Astrocyte (in vitro differentiated cells and primary cell): ENCODE data around the gene ALPL. TPM values are rescaled to one million over a fixed set of nuclear protein-coding genes. Genes with fewer than 3 reads are reported as not detected.

Experiments used
- DNase-seq: peaks from one replicate; pipeline ENCODE4 v3.0.0-alpha.2; 2010; ENCODE audit warnings: low read depth
- FAIRE-seq: peaks from 2 replicates; lab custom pipeline; 2011; peaks lifted over from hg19 to GRCh38; lab: Jason Lieb, UNC
- H2AFZ ChIP-seq: 2 replicates; pipeline ENCODE4 v1.6.0; 2012; ENCODE audit warnings: low read depth, low read length, inconsistent platforms
- H3K27ac ChIP-seq: 2 replicates; pipeline ENCODE4 v1.5.1; 2011; ENCODE audit warnings: low read depth, low read length, inconsistent platforms
- H3K27me3 ChIP-seq: 2 replicates; pipeline ENCODE4 v1.6.0; 2011; ENCODE audit warnings: low read length, inconsistent platforms; ENCODE audit not compliant: insufficient read depth
- H3K36me3 ChIP-seq: 2 replicates; pipeline ENCODE4 v1.5.1; 2011; ENCODE audit warnings: low read length, inconsistent platforms; ENCODE audit not compliant: insufficient read depth
- H3K4me1 ChIP-seq: 2 replicates; pipeline ENCODE4 v1.5.1; 2011; ENCODE audit warnings: low read length, inconsistent platforms; ENCODE audit not compliant: insufficient read depth
- H3K4me2 ChIP-seq: 2 replicates; pipeline ENCODE4 v1.6.0; 2012; ENCODE audit warnings: low read length, inconsistent platforms
- H3K4me3 ChIP-seq: 2 replicates; pipeline ENCODE4 v1.5.1; 2011; ENCODE audit warnings: low read depth, mild to moderate bottlenecking, low read length, inconsistent platforms; ENCODE audit not compliant: insufficient read depth
- H3K79me2 ChIP-seq: 2 replicates; pipeline ENCODE4 v1.6.0; 2012; ENCODE audit warnings: mild to moderate bottlenecking, low read length, inconsistent platforms; ENCODE audit not compliant: insufficient read depth
- H3K9ac ChIP-seq: 2 replicates; pipeline ENCODE4 v1.6.0; 2012; ENCODE audit warnings: mild to moderate bottlenecking, low read length, inconsistent platforms
- H3K9me3 ChIP-seq: 2 replicates; pipeline ENCODE4 v1.5.1; 2012; ENCODE audit warnings: low read depth, mild to moderate bottlenecking, low read length, inconsistent platforms; ENCODE audit not compliant: insufficient read depth
- H4K20me1 ChIP-seq: 2 replicates; pipeline ENCODE4 v1.6.0; 2012; ENCODE audit warnings: low read length, inconsistent platforms; ENCODE audit not compliant: insufficient read depth
- H3K27ac Mint-ChIP-seq: one replicate; pipeline ENCODE4 v1.8.0; 2021; ENCODE audit warnings: mild to moderate bottlenecking, mixed read lengths; ENCODE audit not compliant: unreplicated experiment
- H3K27me3 Mint-ChIP-seq: one replicate; pipeline ENCODE4 v1.8.0; 2021; ENCODE audit warnings: low read depth, mixed read lengths; ENCODE audit not compliant: unreplicated experiment
- H3K36me3 Mint-ChIP-seq: one replicate; pipeline ENCODE4 v1.8.0; 2021; ENCODE audit warnings: low read depth, mixed read lengths; ENCODE audit not compliant: unreplicated experiment
- H3K4me1 Mint-ChIP-seq: one replicate; pipeline ENCODE4 v1.8.0; 2021; ENCODE audit warnings: low read depth, mixed read lengths; ENCODE audit not compliant: unreplicated experiment
- H3K4me3 Mint-ChIP-seq: one replicate; pipeline ENCODE4 v1.8.0; 2021; ENCODE audit warnings: mild to moderate bottlenecking, moderate library complexity, mixed read lengths; ENCODE audit not compliant: unreplicated experiment
- H3K9me3 Mint-ChIP-seq: one replicate; pipeline ENCODE4 v1.8.0; 2021; ENCODE audit warnings: mild to moderate bottlenecking, mixed read lengths; ENCODE audit not compliant: unreplicated experiment
- EZH2 ChIP-seq: IDR thresholded peaks from 2 replicates; pipeline ENCODE4 v1.6.1; 2012; ENCODE audit warnings: mild to moderate bottlenecking, low read length, inconsistent platforms; ENCODE audit not compliant: insufficient read depth
- total RNA-seq: library from RNA; stranded (reverse); gene quantifications from 2 replicates; pipeline ENCODE4 v1.2.1, GENCODE V29; 2021
- TF ChIP-seq, protein P1 (sequence below): IDR thresholded peaks from 2 replicates; pipeline ENCODE4 v1.5.1; 2011; ENCODE audit warnings: low read depth, mild to moderate bottlenecking, inconsistent platforms, low read length, moderate library complexity; ENCODE audit not compliant: insufficient read depth

ALPL gene
- total RNA-seq, 1 donor from 2014 or later, result 24.3 TPM

GRCh38 chr1:21613072-21613867 lies 104.0 kb downstream of the ALPL start:
- Histone ChIP-seq H3K36me3 (no peaks in the 10 kb centered on the region), H3K4me1 (no peaks in the 10 kb centered on the region), H3K9ac (no peak overlapping the region), H3K79me2 (no peaks in the 10 kb centered on the region), H2AFZ (no peak overlapping the region), H3K4me3 (no peak overlapping the region), H3K27ac (no peak overlapping the region), H4K20me1 (no peaks in the 10 kb centered on the region), H3K27me3 (peaks cover 8% of the 10 kb centered on the region), H3K4me2 (no peak overlapping the region), H3K9me3 (no peaks in the 10 kb centered on the region)
- Mint-ChIP-seq H3K27me3 (peaks cover 42% of the 10 kb centered on the region), H3K9me3 (no peaks in the 10 kb centered on the region), H3K4me1 (no peaks in the 10 kb centered on the region), H3K36me3 (no peaks in the 10 kb centered on the region), H3K4me3 (no peak overlapping the region), H3K27ac (no peak overlapping the region)
- DNase-seq (no peak), FAIRE-seq (no peak)
- TF ChIP-seq EZH2, result no peak
- TF ChIP-seq, protein P1, sequence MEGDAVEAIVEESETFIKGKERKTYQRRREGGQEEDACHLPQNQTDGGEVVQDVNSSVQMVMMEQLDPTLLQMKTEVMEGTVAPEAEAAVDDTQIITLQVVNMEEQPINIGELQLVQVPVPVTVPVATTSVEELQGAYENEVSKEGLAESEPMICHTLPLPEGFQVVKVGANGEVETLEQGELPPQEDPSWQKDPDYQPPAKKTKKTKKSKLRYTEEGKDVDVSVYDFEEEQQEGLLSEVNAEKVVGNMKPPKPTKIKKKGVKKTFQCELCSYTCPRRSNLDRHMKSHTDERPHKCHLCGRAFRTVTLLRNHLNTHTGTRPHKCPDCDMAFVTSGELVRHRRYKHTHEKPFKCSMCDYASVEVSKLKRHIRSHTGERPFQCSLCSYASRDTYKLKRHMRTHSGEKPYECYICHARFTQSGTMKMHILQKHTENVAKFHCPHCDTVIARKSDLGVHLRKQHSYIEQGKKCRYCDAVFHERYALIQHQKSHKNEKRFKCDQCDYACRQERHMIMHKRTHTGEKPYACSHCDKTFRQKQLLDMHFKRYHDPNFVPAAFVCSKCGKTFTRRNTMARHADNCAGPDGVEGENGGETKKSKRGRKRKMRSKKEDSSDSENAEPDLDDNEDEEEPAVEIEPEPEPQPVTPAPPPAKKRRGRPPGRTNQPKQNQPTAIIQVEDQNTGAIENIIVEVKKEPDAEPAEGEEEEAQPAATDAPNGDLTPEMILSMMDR, result no peak

DNA sequence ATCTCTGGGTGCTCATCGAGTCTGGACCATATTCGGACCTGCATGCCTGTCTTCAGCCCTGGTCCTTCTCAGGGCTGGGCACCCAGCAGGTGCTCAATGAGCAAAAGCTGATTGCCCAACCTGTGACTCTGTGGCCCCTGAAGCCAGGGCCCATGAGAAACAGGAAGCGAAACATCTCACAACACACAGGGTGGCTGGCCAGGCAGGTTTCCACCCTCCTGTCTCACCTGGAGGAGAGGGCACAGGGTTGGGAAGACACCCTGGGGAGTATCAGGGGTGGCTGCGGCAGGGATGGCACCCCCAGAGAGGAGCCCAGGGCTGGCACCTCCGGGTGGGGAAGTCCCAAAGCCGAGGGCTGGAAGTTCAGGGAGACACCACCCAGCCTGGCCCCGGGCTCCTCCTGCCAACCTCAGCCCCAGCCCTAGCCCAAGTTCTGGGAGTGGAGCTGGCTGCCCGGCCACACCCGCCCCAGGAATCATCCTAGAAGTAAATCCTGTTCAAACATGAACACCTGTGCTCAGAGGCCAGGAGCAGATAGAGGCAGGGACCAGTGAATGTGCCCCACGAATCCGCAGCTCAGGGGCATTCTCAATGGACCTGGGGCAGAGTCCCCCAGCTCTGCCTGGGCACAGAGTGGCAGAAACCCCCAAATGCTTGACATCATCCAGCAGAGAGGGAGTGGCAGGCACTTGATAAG lies 105.3 kb downstream of the ALPL start:
- H3K79me2 ChIP-seq, result no peaks in the 10 kb centered on the region
- FAIRE-seq (no peak), DNase-seq (no peak)
- no peaks in the 10 kb centered on the region for H3K4me1 ChIP-seq
- H4K20me1 ChIP-seq, result no peaks in the 10 kb centered on the region
- H3K27ac Mint-ChIP-seq, result no peak overlapping the region
- H3K4me3 Mint-ChIP-seq, result no peak overlapping the region
- H3K9me3 ChIP-seq, result no peaks in the 10 kb centered on the region
- H3K4me2 ChIP-seq, result no peak overlapping the region
- H3K4me1 Mint-ChIP-seq, result no peaks in the 10 kb centered on the region
- no peak for TF ChIP-seq EZH2
- TF ChIP-seq, protein P1, result no peak
- no peaks in the 10 kb centered on the region for H3K36me3 Mint-ChIP-seq
- H3K36me3 ChIP-seq, result no peaks in the 10 kb centered on the region
- H2AFZ ChIP-seq, result no peak overlapping the region
- H3K9ac ChIP-seq, result no peak overlapping the region
- peaks cover 47% of the 10 kb centered on the region for H3K27me3 Mint-ChIP-seq
- peaks cover 8% of the 10 kb centered on the region for H3K27me3 ChIP-seq
- H3K9me3 Mint-ChIP-seq, result no peaks in the 10 kb centered on the region
- no peak overlapping the region for H3K27ac ChIP-seq
- H3K4me3 ChIP-seq, result no peak overlapping the region

GRCh38 chr1:21616372-21616771 lies 107.1 kb downstream of the ALPL start:
- TF ChIP-seq EZH2, result no peak
- TF ChIP-seq, protein P1, result no peak
- H3K36me3 Mint-ChIP-seq, result peaks cover under 1% of the 10 kb centered on the region
- DNase-seq, result no peak
- H3K27me3 Mint-ChIP-seq, result peaks cover 50% of the 10 kb centered on the region
- no peaks in the 10 kb centered on the region for H3K4me1 Mint-ChIP-seq
- no peak overlapping the region for H3K4me2 ChIP-seq
- H3K79me2 ChIP-seq, result no peaks in the 10 kb centered on the region
- H3K4me3 Mint-ChIP-seq, result no peak overlapping the region
- H3K27ac ChIP-seq, result no peak overlapping the region
- H3K36me3 ChIP-seq, result no peaks in the 10 kb centered on the region
- no peaks in the 10 kb centered on the region for H3K9me3 Mint-ChIP-seq
- FAIRE-seq, result no peak
- H3K9ac ChIP-seq, result no peak overlapping the region
- H3K27ac Mint-ChIP-seq, result no peak overlapping the region
- peaks cover under 1% of the 10 kb centered on the region for H4K20me1 ChIP-seq
- peaks cover 13% of the 10 kb centered on the region for H3K27me3 ChIP-seq
- H2AFZ ChIP-seq, result no peak overlapping the region
- no peaks in the 10 kb centered on the region for H3K4me1 ChIP-seq
- no peaks in the 10 kb centered on the region for H3K9me3 ChIP-seq
- H3K4me3 ChIP-seq, result no peak overlapping the region
